HEK293T (cell line): ENCODE results near the gene ELP1.
"Not testable (repeated sequence)": the region's sequence is repeated elsewhere in the genome, so short reads cannot be mapped to it uniquely, and the experiment has no call there.

Source experiments
- CTCF ChIA-PET: fragments of 350-600 bp; formaldehyde crosslinking; extraction: SDS; loops from one replicate; lab custom pipeline; 2021; ENCODE audit warnings: antibody characterized with exemption, inconsistent platforms; lab: Yijun Ruan, JAX
- POLR2A ChIA-PET: fragments of 350-600 bp; formaldehyde crosslinking; extraction: SDS; loops from one replicate; lab custom pipeline; 2020; ENCODE audit warnings: antibody characterized with exemption, inconsistent platforms; lab: Yijun Ruan, JAX
- DNase-seq: peaks from one replicate; pipeline ENCODE4 v3.0.0; 2012; ENCODE audit warnings: mixed read lengths; ENCODE audit errors: extremely low spot score
- ARNT ChIP-seq: fragments of 450-650 bp; IDR thresholded peaks from 2 replicates; pipeline ENCODE4 v1.6.1; 2017; ENCODE audit warnings: mild to moderate bottlenecking
- BHLHE40 ChIP-seq: fragments of 450-650 bp; IDR thresholded peaks from 2 replicates; pipeline ENCODE4 v1.6.1; 2016; ENCODE audit warnings: mild to moderate bottlenecking, moderate library complexity, borderline replicate concordance
- CTBP1 ChIP-seq: fragments of 450-650 bp; IDR thresholded peaks from 2 replicates; pipeline ENCODE4 v1.6.1; 2016; ENCODE audit warnings: borderline replicate concordance
- ELF4 ChIP-seq: fragments of 450-650 bp; IDR thresholded peaks from 2 replicates; pipeline ENCODE4 v1.6.1; 2017; ENCODE audit warnings: antibody characterized with exemption
- FOXA1 ChIP-seq: fragments of 450-650 bp; IDR thresholded peaks from 2 replicates; pipeline ENCODE4 v1.6.1; 2016; ENCODE audit warnings: mild to moderate bottlenecking
- FOXK2 ChIP-seq: fragments of 450-650 bp; IDR thresholded peaks from 2 replicates; pipeline ENCODE4 v1.6.1; 2016; ENCODE audit warnings: mild to moderate bottlenecking
- FOXM1 ChIP-seq: fragments of 450-650 bp; IDR thresholded peaks from 2 replicates; pipeline ENCODE4 v1.6.1; 2017; ENCODE audit warnings: mild to moderate bottlenecking, borderline replicate concordance
- HDGF ChIP-seq: fragments of 450-650 bp; IDR thresholded peaks from 2 replicates; pipeline ENCODE4 v1.6.1; 2017; ENCODE audit warnings: antibody characterized with exemption, borderline replicate concordance
- L3MBTL2 ChIP-seq: fragments of 450-650 bp; conservative IDR thresholded peaks from 2 replicates; pipeline ENCODE4 v1.6.1; 2016; ENCODE audit warnings: mild to moderate bottlenecking
- LEF1 ChIP-seq: fragments of 450-650 bp; IDR thresholded peaks from 2 replicates; pipeline ENCODE4 v1.6.1; 2017; ENCODE audit warnings: mild to moderate bottlenecking, borderline replicate concordance
- NFRKB ChIP-seq: fragments of 450-650 bp; IDR thresholded peaks from 2 replicates; pipeline ENCODE4 v1.6.1; 2016; ENCODE audit warnings: mild to moderate bottlenecking, moderate library complexity
- SP1 ChIP-seq: fragments of 450-650 bp; IDR thresholded peaks from 2 replicates; pipeline ENCODE4 v1.6.1; 2017
- SUZ12 ChIP-seq: fragments of 450-650 bp; IDR thresholded peaks from 2 replicates; pipeline ENCODE4 v1.6.1; 2016; ENCODE audit warnings: mild to moderate bottlenecking
- TARDBP ChIP-seq: fragments of 450-650 bp; IDR thresholded peaks from 2 replicates; pipeline ENCODE4 v1.6.1; 2016
- ZNF384 ChIP-seq: fragments of 450-650 bp; IDR thresholded peaks from 2 replicates; pipeline ENCODE4 v1.6.1; 2016
- TF ChIP-seq, protein P1 (sequence below): fragments of 450-650 bp; IDR thresholded peaks from 2 replicates; pipeline ENCODE4 v1.6.1; 2016

Gene ELP1

DNA sequence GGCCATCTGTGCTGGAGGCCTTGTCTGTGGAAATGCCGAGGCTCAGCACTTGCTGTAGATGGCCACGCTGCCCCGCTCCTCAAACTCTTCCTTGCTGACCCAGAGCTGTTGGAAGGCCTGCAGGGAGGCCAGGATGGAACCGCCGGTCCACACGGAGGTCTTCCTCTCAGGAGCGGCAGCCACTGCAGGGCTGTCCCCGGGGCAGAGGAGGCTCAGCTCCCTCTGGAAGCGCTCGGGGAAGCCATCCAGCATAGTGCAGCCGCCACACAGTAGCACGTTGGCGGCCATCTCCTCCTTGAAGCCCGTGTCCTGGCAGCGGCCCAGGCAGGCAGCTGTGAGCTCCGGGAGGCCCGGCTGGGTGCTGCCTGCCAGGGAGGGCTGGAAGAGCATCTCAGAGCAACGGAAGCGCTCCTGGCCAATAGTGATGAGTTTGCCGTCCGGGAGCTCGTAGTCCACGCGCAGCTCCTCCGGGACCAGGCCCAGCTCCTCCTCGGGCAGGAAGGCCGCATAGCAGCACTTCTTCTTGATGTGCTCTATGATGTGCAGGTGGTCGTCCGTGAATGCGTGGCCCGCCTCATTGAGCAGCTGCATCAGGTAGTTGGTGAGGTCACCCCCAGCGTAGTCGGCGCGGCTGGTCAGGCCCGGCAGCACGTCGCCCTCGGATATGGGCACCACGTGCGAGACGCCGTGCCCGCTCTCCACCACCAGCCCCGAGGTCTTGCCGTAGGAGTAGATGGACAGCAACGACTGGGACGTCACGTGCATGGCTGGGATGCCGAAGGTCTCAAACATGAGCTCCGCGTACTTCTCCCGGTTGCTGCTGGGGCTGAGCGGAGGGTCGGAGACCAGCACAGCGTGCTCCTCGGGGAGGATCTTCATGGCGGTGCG lies 79.0 kb downstream of the ELP1 start:
- POLR2A ChIA-PET, result no interaction called here
- no peak for DNase-seq
- CTCF ChIA-PET, result no interaction called here
- no peak for TF ChIP-seq L3MBTL2
- TF ChIP-seq ELF4, result no peak
- no peak for TF ChIP-seq LEF1
- no peak for TF ChIP-seq TARDBP
- no peak for TF ChIP-seq SP1
- TF ChIP-seq FOXK2, result no peak
- no peak for TF ChIP-seq NFRKB
- no peak for TF ChIP-seq CTBP1
- no peak for TF ChIP-seq FOXM1
- TF ChIP-seq, protein P1, sequence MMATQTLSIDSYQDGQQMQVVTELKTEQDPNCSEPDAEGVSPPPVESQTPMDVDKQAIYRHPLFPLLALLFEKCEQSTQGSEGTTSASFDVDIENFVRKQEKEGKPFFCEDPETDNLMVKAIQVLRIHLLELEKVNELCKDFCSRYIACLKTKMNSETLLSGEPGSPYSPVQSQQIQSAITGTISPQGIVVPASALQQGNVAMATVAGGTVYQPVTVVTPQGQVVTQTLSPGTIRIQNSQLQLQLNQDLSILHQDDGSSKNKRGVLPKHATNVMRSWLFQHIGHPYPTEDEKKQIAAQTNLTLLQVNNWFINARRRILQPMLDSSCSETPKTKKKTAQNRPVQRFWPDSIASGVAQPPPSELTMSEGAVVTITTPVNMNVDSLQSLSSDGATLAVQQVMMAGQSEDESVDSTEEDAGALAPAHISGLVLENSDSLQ, result no peak
- no peak for TF ChIP-seq ARNT
- no peak for TF ChIP-seq SUZ12
- no peak for TF ChIP-seq HDGF
- TF ChIP-seq FOXA1, result no peak
- TF ChIP-seq ZNF384, result no peak
- TF ChIP-seq BHLHE40, result no peak

DNA sequence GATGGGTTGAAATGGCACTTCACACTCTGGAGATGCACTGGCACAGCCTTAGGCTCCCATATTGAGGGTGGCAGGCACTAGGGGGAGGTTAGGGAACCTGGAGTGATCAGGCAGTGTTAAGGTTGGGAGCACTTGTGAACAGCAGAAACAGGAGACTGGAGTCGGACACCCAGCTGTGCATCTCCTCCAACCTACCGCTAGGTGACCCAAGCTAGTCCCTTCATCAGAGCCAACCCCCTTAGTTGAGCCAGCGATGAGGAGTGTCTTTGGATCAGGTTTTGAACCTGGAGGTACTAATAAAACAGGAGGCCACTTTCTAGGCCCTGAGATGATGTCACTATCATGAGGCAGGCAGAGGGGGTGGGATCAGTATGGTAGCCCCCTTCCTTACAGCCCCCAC lies 79.8 kb downstream of the ELP1 start:
- ChIA-PET CTCF (no interaction called here), POLR2A (no interaction called here)
- TF ChIP-seq CTBP1 (no peak), FOXK2 (no peak), ELF4 (no peak), L3MBTL2 (no peak), NFRKB (no peak), ZNF384 (no peak), SP1 (no peak), FOXA1 (no peak), ARNT (no peak), FOXM1 (no peak), BHLHE40 (no peak), LEF1 (no peak), HDGF (no peak), TARDBP (no peak), SUZ12 (no peak)
- TF ChIP-seq, protein P1, result no peak
- DNase-seq, result no peak

DNA sequence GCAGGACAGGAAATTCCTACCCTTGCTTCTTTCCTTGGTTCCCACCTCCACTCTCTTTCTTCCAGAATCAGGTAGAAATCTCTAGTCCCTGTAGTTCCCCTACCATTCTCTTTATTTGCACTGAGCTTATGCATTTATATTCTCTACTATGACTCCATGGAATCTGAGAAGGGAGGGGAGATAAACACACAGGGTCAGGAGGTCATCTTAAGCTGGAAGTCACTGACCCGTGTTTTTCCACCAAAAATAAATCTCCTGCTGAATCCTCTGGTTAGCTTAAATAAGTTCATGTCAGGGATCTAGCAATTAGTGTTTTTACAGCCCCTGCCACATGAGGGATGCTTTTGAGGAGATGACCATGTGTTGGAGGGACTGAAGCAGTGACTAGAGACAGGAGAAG lies 81.8 kb downstream of the ELP1 start:
- CTCF ChIA-PET, result interaction anchor here (0.8 kb wide), 1 partner anchor 331 kb away, joined by 3 read pairs; no protein-coding TSS in a partner anchor

DNA sequence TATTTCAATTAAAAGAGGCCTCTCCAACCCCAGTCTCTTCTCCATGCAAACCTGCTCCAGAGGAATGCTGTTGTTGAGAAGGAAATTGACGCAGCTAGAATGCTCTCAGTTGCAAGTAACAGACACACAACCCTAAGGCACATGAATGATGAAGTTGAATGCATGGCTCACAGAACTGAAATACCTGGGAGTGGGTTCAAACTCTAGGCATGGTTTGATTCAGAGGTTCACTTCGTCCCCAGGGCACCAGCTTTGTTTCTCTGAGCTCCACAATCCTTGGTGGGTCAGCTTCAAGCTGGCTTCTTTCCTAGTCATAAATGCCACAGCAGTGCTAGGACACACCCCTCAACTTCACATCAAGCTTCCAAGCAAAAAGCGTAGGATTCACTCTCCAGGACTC lies 82.8 kb downstream of the ELP1 start:
- DNase-seq, result no peak
- TF ChIP-seq FOXK2, result no peak
- TF ChIP-seq L3MBTL2, result no peak
- no peak for TF ChIP-seq HDGF
- no peak for TF ChIP-seq FOXA1
- no peak for TF ChIP-seq LEF1
- no peak for TF ChIP-seq BHLHE40
- TF ChIP-seq TARDBP, result no peak
- TF ChIP-seq FOXM1, result no peak
- TF ChIP-seq ZNF384, result no peak
- TF ChIP-seq, protein P1, result no peak
- POLR2A ChIA-PET, result no interaction called here
- CTCF ChIA-PET, result interaction anchor here (0.8 kb wide), 1 partner anchor 332 kb away, joined by 3 read pairs; no protein-coding TSS in a partner anchor

More for the DNA sequence above, 81.8 kb downstream of the ELP1 start:
- DNase-seq, result no peak
- TF ChIP-seq L3MBTL2 (no peak), ZNF384 (no peak), BHLHE40 (no peak), FOXM1 (no peak), TARDBP (no peak), LEF1 (no peak), FOXK2 (no peak), NFRKB (no peak), ELF4 (no peak), SUZ12 (no peak), FOXA1 (no peak), HDGF (no peak), ARNT (no peak), CTBP1 (no peak), SP1 (no peak)
- TF ChIP-seq, protein P1, result no peak
- POLR2A ChIA-PET, result no interaction called here

DNA sequence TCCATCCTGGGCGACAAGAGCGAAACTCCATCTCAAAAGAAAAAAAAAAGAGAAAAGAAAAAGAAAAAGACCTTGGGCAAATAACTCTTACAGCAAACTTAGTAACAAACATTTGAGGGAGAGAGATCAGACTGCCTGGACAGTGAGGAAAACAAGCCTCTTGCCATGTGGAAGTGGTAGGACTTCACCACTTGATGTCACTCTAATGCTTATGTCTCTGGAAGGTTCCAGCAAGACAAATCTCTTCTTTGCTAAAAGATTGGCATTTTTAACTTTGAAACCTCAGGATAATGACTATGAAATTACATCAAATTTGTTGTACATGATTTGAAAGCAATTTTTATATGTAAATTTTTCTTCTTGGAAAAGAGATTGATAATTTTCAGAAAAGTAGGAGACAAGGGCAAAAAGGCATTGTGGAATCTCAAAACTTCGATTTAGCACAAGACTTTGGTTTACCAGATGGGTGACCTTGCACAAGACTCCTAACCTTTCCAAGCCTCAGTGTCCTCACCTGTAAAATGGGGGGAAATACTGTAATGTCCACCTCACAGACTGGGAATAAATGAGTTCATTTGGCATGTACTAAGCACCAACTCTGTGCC lies 83.5 kb downstream of the ELP1 start:
- CTCF ChIA-PET, result no interaction called here
- no peak for DNase-seq
- POLR2A ChIA-PET, result no interaction called here
- no peak for TF ChIP-seq FOXA1

DNA sequence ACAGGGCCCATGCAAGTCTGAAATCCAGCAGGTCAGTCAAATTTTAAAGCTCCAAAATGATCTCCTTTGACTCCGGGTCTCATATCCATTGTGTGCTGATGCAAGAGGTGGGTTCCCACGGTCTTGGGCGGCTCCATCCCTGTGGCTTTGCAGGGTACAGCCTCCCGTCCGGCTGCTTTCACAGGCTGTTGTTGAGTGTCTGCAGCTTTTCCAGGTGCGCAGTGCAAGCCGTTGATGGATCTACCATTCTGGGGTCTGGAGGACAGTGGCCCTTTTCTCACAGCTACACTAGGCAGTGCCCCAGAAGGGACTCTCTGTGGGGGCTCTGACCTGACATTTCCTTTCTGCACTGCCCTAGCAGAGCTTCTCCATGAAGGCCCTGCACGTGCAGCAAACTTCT lies 85.6 kb downstream of the ELP1 start:
- DNase-seq, POLR2A ChIA-PET, CTCF ChIA-PET: not testable (repeated sequence)
